Ishikawa (cell line): ENCODE results near the gene RNASEH2A.

Source experiments
- CREB1 ChIP-seq: IDR thresholded peaks from 2 replicates; pipeline ENCODE4 v1.6.1; 2012; ENCODE audit warnings: low read depth
- EP300 ChIP-seq: IDR thresholded peaks from 2 replicates; pipeline ENCODE4 v1.6.1; 2012; ENCODE audit warnings: borderline replicate concordance
- NFIC ChIP-seq: IDR thresholded peaks from 2 replicates; pipeline ENCODE4 v1.6.1; 2012
- TAF1 ChIP-seq: IDR thresholded peaks from 2 replicates; pipeline ENCODE4 v1.6.1; 2012; ENCODE audit warnings: low read depth, mild to moderate bottlenecking
- TCF12 ChIP-seq: IDR thresholded peaks from 2 replicates; pipeline ENCODE4 v1.6.1; 2012; ENCODE audit warnings: low read depth
- YY1 ChIP-seq: IDR thresholded peaks from 2 replicates; pipeline ENCODE4 v1.6.1; 2012; ENCODE audit warnings: low read depth
- TF ChIP-seq, protein P1 (sequence below): IDR thresholded peaks from 2 replicates; pipeline ENCODE4 v1.6.1; 2012
- TF ChIP-seq, protein P2 (sequence below): IDR thresholded peaks from 2 replicates; pipeline ENCODE4 v1.6.1; 2012; ENCODE audit warnings: low read depth, mild to moderate bottlenecking
- TF ChIP-seq, protein P3 (sequence below): IDR thresholded peaks from 2 replicates; pipeline ENCODE4 v1.6.1; 2012

DNA sequence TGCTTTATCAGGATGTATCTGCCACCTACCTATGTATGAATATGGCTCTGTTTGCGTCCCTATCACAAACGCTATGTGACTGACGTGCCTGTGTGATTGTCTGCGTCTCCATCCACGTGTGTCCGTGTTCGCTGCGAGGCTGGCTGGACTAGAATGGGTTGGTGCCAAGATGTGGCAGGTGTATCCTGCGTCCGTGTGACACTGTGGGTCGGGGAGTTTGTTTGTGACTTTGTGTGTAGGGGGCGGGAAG is 24.3 kb upstream of the RNASEH2A start:
- no peak for TF ChIP-seq TCF12
- TF ChIP-seq EP300: no peak
- TF ChIP-seq, protein P1, sequence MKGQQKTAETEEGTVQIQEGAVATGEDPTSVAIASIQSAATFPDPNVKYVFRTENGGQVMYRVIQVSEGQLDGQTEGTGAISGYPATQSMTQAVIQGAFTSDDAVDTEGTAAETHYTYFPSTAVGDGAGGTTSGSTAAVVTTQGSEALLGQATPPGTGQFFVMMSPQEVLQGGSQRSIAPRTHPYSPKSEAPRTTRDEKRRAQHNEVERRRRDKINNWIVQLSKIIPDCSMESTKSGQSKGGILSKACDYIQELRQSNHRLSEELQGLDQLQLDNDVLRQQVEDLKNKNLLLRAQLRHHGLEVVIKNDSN: no peak
- TF ChIP-seq CREB1: no peak
- TF ChIP-seq, protein P2, sequence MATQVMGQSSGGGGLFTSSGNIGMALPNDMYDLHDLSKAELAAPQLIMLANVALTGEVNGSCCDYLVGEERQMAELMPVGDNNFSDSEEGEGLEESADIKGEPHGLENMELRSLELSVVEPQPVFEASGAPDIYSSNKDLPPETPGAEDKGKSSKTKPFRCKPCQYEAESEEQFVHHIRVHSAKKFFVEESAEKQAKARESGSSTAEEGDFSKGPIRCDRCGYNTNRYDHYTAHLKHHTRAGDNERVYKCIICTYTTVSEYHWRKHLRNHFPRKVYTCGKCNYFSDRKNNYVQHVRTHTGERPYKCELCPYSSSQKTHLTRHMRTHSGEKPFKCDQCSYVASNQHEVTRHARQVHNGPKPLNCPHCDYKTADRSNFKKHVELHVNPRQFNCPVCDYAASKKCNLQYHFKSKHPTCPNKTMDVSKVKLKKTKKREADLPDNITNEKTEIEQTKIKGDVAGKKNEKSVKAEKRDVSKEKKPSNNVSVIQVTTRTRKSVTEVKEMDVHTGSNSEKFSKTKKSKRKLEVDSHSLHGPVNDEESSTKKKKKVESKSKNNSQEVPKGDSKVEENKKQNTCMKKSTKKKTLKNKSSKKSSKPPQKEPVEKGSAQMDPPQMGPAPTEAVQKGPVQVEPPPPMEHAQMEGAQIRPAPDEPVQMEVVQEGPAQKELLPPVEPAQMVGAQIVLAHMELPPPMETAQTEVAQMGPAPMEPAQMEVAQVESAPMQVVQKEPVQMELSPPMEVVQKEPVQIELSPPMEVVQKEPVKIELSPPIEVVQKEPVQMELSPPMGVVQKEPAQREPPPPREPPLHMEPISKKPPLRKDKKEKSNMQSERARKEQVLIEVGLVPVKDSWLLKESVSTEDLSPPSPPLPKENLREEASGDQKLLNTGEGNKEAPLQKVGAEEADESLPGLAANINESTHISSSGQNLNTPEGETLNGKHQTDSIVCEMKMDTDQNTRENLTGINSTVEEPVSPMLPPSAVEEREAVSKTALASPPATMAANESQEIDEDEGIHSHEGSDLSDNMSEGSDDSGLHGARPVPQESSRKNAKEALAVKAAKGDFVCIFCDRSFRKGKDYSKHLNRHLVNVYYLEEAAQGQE: no peak
- TF ChIP-seq TAF1: no peak
- no peak for TF ChIP-seq NFIC
- no peak for TF ChIP-seq YY1
- TF ChIP-seq, protein P3, sequence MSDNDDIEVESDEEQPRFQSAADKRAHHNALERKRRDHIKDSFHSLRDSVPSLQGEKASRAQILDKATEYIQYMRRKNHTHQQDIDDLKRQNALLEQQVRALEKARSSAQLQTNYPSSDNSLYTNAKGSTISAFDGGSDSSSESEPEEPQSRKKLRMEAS: no peak; the same call in 1 of the 2 replicates
